KMS-11 (cell line): ENCODE measurements around the gene FH.

ENCODE experiments used
- H2AFZ ChIP-seq: fragments of 200-600 bp; sonication (generic); 2 replicates; pipeline ENCODE4 v1.6.1; 2016; ENCODE audit warnings: antibody characterized with exemption, mixed run types, low read depth
- H3K27ac ChIP-seq: fragments of 200-600 bp; sonication (generic); 2 replicates; pipeline ENCODE4 v1.6.1; 2016; ENCODE audit warnings: mild to moderate bottlenecking, mixed run types
- H3K27me3 ChIP-seq: fragments of 200-600 bp; sonication (generic); 2 replicates; pipeline ENCODE4 v1.6.1; 2017; ENCODE audit warnings: mild to moderate bottlenecking, low read depth, mixed run types, moderate library complexity; ENCODE audit not compliant: insufficient read depth
- H3K36me3 ChIP-seq: fragments of 200-600 bp; sonication (generic); 2 replicates; pipeline ENCODE4 v1.6.1; 2017; ENCODE audit warnings: mild to moderate bottlenecking, mixed run types; ENCODE audit not compliant: insufficient read depth
- H3K4me1 ChIP-seq: fragments of 200-600 bp; sonication (generic); 2 replicates; pipeline ENCODE4 v1.6.1; 2016; ENCODE audit warnings: mild to moderate bottlenecking, low read depth, mixed run types; ENCODE audit not compliant: poor library complexity, severe bottlenecking
- H3K4me2 ChIP-seq: fragments of 200-600 bp; sonication (generic); 2 replicates; pipeline ENCODE4 v1.7.0; 2016; ENCODE audit warnings: mild to moderate bottlenecking, mixed run types
- H3K4me3 ChIP-seq: fragments of 200-600 bp; sonication (generic); IDR thresholded peaks from 2 replicates; pipeline ENCODE4 v1.6.1; 2017; ENCODE audit warnings: low read depth, low read length, mixed read lengths; ENCODE audit not compliant: insufficient read depth
- H3K79me2 ChIP-seq: fragments of 200-600 bp; sonication (generic); 2 replicates; pipeline ENCODE4 v1.6.1; 2016; ENCODE audit warnings: low read depth, mixed run types; ENCODE audit not compliant: insufficient read depth
- H3K9ac ChIP-seq: fragments of 200-600 bp; sonication (generic); 2 replicates; pipeline ENCODE4 v1.6.1; 2016; ENCODE audit warnings: mild to moderate bottlenecking, mixed run types
- H4K20me1 ChIP-seq: fragments of 200-600 bp; sonication (generic); 2 replicates; pipeline ENCODE4 v1.6.1; 2016; ENCODE audit warnings: mild to moderate bottlenecking, mixed run types; ENCODE audit not compliant: insufficient read depth
- CTCF ChIP-seq: fragments of 200-600 bp; sonication (generic); conservative IDR thresholded peaks from 2 replicates; pipeline ENCODE4 v1.6.1; 2017; ENCODE audit warnings: low read depth, mild to moderate bottlenecking, antibody characterized with exemption, low read length, moderate library complexity, mixed read lengths

FH gene

DNA sequence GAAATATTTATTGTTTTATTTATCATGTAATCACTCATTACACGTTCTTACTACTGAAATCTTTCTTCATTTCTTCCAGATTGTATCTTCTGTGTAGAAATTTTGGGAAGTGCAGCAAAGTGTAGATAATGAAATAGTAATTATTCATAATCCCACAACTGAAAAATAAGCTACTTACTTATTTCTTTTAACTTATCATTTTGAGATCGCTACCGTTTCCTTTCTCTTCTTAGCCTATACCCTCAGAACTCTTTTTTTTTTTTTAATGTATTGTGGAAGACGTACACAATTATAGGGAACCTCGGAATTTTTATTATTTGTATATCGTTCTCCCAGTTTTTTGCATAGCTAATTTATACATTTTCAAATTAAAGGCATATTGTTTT, 518 bp upstream of the FH start:
- peak overlapping the region; percentile 76; the same call in 1 of the 2 replicates for H3K27ac ChIP-seq
- H2AFZ ChIP-seq: peak overlapping the region; percentile 68
- no peak overlapping the region for H3K4me3 ChIP-seq
- H3K4me2 ChIP-seq: peak overlapping the region; percentile 83
- peak overlapping the region; percentile 85; the same call in 1 of the 2 replicates for H3K9ac ChIP-seq
- peaks cover 38% of the 10 kb centered on the region for H3K4me1 ChIP-seq
- no peak for TF ChIP-seq CTCF
- no peaks in the 10 kb centered on the region; the same call in 1 of the 2 replicates for H3K36me3 ChIP-seq
- peaks cover 43% of the 10 kb centered on the region for H3K79me2 ChIP-seq
- no peaks in the 10 kb centered on the region for H3K27me3 ChIP-seq
- H4K20me1 ChIP-seq: no peaks in the 10 kb centered on the region; the same call in 1 of the 2 replicates

DNA sequence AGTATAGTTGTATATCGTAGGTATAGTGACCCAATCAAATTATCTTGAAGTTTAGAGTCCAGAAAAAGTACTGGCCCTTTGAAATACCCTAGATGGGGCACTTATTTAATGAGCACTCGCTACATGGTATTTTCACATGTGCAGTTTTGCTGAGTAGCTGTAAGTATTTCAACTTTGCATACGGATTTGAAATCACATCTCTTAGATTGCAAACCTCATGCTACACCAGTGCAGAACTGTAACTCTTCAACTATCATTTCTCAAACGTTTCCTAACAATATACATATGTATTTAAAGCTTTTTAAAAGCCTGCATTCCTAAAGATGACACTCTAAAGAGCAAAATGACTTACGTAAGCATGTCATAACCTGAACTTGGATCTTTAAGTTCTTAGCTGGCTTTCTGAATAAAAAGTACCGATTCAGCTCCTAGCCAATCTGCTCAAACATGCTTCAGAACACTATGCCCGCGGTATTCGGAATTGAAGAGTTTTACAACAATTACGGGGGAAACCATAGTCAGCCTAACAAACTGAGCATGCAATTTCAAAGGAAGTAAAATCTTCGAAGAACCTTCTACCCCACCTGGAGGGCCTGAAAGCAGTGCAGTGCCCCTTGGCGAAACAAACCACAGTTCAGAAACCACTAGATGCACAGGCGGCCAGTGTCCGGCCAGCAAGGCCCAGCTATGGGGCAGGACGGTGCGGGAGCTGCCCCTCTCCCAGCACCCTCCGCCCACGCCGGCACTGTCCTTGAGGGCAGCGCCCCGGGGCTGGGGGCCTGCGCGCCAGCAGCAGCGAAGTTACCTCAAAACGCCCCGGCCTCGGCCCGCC, 863 bp downstream of the FH start:
- H3K4me1 ChIP-seq: peaks cover 42% of the 10 kb centered on the region
- H3K79me2 ChIP-seq: peaks cover 57% of the 10 kb centered on the region
- peak overlapping the region; percentile 76 for H3K27ac ChIP-seq
- TF ChIP-seq CTCF: no peak
- H3K4me2 ChIP-seq: peak overlapping the region; percentile 85
- peak overlapping the region; percentile 74 for H3K4me3 ChIP-seq
- H4K20me1 ChIP-seq: peaks cover 4% of the 10 kb centered on the region; the same call in 1 of the 2 replicates
- H3K36me3 ChIP-seq: no peaks in the 10 kb centered on the region; the same call in 1 of the 2 replicates
- H3K9ac ChIP-seq: peak overlapping the region; percentile 85
- H2AFZ ChIP-seq: peak overlapping the region; percentile 68
- no peaks in the 10 kb centered on the region for H3K27me3 ChIP-seq

DNA sequence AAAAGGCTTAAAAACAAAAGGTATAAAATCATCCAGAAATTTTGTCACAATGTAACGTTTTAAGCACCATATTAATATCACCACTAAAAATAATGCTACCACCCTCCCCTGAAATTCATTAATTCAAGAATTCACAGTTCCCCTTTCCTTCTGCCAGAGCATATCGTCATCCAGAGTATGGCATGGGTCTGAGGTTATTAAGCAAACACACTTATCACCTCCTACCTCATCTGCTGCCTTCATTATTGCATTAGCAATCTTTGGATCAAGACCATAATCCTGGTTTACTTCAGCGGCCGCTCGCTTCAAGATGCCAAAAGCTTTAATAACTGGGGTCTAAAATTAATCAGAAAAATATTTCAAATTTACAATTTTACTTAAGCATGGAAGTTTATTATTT, 6.2 kb downstream of the FH start:
- peaks cover 13% of the 10 kb centered on the region for H3K36me3 ChIP-seq
- H3K4me1 ChIP-seq: peaks cover 32% of the 10 kb centered on the region
- H4K20me1 ChIP-seq: peaks cover 14% of the 10 kb centered on the region
- TF ChIP-seq CTCF: no peak
- no peaks in the 10 kb centered on the region for H3K27me3 ChIP-seq
- no peak overlapping the region for H3K27ac ChIP-seq
- H3K4me3 ChIP-seq: no peak overlapping the region
- no peak overlapping the region for H3K9ac ChIP-seq
- peaks cover 55% of the 10 kb centered on the region for H3K79me2 ChIP-seq
- no peak overlapping the region for H2AFZ ChIP-seq
- H3K4me2 ChIP-seq: no peak overlapping the region

GRCh38 chr1:241507189-241507863, 12.2 kb downstream of the FH start:
- H3K36me3 ChIP-seq: peaks cover 19% of the 10 kb centered on the region
- no peak overlapping the region for H3K4me3 ChIP-seq
- no peak overlapping the region for H3K4me2 ChIP-seq
- no peak overlapping the region for H2AFZ ChIP-seq
- no peak for TF ChIP-seq CTCF
- H4K20me1 ChIP-seq: 0 out of 2 replicates have a peak, but pooled peaks cover 5% of the 10 kb centered on the region
- H3K27me3 ChIP-seq: no peaks in the 10 kb centered on the region
- H3K9ac ChIP-seq: no peak overlapping the region
- H3K4me1 ChIP-seq: no peaks in the 10 kb centered on the region
- peaks cover 4% of the 10 kb centered on the region; the same call in 1 of the 2 replicates for H3K79me2 ChIP-seq
- no peak overlapping the region for H3K27ac ChIP-seq
